ENCODE data around the gene GPAM.
"Not testable (repeated sequence)": the region's sequence is repeated elsewhere in the genome, so short reads cannot be mapped to it uniquely, and the experiment has no call there.

GPAM gene

GRCh38 chr10:112183329-112184051, at the start of gene GPAM:
Gene GPAM (minus strand): TSS chr10:112183765. CDS start chr10:112181784, 1,981 bp downstream.
- in situ Hi-C loops (cut with HindIII; ENCODE audit: low sequenced_read_pairs) = no loop called here

GRCh38 chr10:112232670-112233069, 49.1 kb upstream of the GPAM start:
- in situ Hi-C loops (cut with HindIII; ENCODE audit: low sequenced_read_pairs) = no loop called here

DNA sequence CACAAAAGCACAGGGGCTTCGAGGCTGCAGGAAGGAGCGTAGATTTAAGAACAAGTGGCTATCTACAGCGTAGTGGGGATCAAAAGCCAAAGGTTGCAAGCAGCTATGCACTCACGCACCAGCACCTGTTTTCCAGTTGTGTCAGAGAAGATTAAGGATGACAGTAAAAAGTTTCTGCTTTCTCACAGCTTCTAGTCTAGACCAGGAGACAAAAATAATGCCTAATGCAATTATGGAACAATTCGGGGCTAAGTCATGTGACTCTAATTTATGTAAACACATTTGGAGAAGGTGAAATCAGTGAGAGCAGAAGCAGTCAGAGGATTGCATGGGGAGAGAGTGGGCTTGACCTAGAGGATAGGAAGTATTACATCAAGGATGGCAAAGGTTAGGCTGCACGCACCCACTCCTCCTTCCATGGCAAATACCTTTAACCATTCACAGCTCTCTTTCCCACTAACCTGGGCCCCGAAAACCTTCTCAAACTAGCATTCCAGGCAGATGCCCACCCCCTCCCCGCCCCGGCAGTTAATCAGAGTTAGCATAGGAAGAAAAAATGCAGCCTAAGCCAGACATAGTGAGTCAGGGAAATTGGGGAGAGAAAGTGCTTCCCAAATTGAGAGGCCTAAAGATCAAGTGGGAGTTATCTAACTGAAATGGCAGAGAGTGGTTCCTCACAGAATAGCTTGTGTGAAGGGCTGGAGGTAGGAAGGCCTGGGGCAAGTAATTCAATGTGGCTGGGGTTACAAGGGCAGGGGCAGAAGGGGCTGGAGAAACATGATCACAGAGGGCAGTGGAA, 48.2 kb upstream of the GPAM start:
- in situ Hi-C loops (cut with HindIII; ENCODE audit: low sequenced_read_pairs) = no loop called here

DNA sequence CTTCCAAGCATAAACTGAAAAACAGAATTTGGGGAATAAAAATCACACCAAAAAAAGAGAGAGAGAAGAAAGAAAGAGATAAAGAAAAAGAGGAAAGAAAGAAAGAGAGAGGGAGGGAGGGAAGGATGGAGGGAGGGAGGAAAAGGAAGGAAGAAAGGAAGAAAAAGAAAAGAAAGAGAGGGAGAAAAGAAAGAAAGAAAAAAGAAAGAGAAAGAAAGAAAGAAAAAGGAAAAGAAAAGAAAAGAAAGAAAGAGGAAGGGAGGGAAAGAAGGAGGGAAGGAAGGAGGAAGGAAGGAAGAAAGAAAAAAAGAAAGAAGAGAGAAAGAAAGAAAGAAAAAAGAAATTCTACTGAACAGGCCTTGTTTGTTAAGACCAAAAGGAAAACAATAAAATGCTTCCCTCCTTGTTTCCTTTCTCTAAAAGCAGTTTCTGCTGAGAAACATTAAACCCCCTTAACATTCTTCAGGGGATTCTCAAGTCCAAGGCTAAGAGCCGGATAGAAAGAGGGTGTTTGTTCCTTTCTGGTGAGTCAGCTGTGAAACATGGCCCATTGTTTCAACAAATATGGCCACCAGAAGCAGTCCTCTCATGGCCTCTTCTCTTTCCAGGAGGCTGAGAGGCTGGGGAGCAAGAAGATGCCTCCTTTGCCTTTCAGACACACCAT, 46.9 kb upstream of the GPAM start:
- in situ Hi-C loops (cut with HindIII; ENCODE audit: low sequenced_read_pairs) = no loop called here

DNA sequence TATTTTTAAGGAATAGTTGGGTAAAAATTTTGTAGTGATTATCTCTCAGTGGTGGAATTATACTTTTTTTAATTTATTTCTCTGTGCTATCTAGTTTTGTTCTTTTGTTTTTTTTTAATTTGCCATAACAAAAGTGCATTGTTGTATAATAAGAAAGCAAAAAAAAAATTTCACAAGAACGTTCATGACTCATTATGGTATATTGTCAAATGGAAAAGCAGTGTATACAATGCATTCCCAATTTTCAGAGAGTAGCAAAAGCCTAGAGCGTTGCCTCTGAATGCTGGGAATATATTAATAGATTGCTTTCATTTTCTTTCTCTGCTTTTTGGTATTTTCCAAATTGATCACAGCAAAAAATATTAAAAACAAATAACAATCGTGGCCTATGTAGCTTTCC, 46.3 kb upstream of the GPAM start:
- in situ Hi-C loops (cut with HindIII; ENCODE audit: low sequenced_read_pairs) = no loop called here

GRCh38 chr10:112229096-112229495, 45.5 kb upstream of the GPAM start:
- in situ Hi-C loops (cut with HindIII; ENCODE audit: low sequenced_read_pairs) = no loop called here

- in situ Hi-C loops (cut with HindIII; ENCODE audit: low sequenced_read_pairs) = not testable (repeated sequence)
These were observed 45.0 kb upstream of the GPAM start for GRCh38 chr10:112228366-112229088.

DNA sequence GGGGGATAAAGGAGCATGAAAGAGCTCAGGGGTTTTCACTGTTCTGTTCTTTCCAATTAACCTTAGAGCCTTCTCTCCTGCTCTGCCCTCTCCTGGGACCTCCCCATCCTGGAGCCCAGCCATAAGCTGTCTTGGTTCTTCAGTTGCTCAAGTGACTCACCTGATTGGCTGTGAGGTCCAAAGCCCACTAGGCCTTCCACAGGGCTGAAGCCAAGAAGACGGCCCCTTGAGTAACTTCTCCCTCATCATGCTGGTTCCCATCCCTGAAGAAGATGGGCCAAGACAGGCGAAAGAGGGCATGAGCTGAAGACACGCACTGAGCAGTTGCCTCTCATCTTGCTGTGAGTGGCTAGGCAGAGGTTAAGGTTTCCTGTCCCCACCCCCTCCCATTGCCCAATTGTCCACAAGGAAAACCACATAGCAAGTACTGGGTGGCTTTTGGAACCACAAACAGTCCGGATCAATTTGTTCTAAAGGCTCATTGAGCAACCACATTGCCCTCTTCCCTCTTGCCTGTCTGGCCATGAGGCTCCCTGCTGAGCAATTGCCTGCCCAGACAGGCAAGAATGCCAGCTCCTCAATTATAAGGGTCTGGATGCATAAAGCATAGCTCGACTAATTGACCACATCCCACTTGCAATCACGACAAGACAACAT, 43.9 kb upstream of the GPAM start:
- in situ Hi-C loops (cut with HindIII; ENCODE audit: low sequenced_read_pairs) = no loop called here

GRCh38 chr10:112226439-112227248, 43.1 kb upstream of the GPAM start:
- in situ Hi-C loops (cut with HindIII; ENCODE audit: low sequenced_read_pairs) = no loop called here

DNA sequence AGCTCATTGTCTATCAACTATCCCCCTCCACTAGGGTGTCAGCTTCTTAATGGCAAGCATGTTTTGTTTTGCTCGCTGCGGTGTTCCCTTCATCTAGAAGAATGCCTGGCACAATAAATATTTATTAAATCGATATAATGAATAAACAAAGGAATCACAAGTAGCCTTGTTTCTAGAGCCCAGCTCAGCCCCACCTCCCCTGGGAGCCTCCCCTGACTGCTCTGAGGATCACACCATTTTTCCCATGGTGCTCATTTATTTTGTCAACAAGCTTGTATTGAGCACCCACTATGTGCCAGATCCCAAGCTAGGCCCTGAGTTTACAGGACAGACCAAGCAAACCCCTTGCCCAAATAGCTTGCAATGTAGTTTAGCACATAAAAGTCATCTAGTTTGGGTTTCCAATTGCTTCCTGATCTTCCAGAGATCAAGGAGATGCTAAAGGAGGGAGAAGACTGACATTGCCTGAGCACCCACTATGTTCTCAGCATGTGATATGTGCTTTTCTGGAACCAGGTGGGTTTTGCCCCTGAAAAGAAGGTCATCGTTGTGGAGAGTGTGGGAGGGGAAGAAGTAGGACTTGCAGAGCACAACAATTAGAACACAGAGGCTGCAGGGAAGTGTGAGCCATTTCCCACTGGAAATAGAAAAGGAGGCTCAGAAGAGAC, 42.3 kb upstream of the GPAM start:
- in situ Hi-C loops (cut with HindIII; ENCODE audit: low sequenced_read_pairs) = no loop called here

DNA sequence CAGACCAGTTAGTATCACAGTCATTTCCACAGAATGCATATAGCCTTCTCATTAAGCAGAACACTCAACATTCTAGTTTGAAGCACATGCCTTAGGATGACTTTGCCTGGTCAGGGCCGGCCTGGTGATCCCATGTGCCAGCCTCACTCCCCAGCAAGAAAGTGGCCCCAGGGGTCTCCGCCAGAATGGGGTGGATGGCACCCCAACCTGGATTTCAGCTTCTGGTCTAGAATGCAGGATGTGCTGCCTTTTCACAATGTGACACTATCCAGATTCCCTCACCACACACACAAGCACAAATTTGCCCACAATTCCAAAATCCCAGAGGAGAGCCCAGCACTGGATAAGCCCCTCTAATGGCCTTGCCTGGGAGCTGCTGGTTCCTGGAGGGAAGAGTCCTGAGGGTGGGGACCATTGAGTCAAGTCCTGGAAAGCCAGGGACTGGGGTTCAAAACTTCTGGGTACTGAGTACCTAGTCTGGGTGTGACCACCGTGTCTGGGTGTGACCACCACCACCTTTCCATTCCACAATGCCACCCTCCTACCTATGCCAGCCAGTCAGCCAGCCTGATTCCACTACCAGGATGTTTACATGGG, 41.5 kb upstream of the GPAM start:
- in situ Hi-C loops (cut with HindIII; ENCODE audit: low sequenced_read_pairs) = no loop called here

- in situ Hi-C loops (cut with HindIII; ENCODE audit: low sequenced_read_pairs) = no loop called here
These were observed 40.2 kb upstream of the GPAM start for GRCh38 chr10:112223725-112224124.

DNA sequence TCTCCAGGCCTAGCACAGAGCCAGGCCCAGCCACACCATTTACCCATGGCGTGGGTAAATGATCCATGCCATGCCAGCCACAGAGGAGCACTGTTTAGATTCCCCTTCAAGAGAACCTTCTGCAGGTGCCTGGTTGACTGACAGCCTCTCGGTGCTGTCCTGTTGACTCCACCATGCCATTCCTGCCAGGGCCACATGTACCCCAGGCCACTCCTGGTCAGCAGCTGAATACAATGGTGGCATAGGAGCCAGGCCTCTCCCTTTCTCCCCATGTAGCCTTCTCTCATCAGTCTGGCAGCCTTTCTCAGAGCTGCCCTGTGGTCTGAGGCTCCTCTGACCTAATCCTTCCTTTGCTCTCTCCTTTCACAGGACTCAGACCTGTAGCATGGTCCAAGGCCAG, 39.2 kb upstream of the GPAM start:
- in situ Hi-C loops (cut with HindIII; ENCODE audit: low sequenced_read_pairs) = no loop called here

- in situ Hi-C loops (cut with HindIII; ENCODE audit: low sequenced_read_pairs) = no loop called here
These were observed 38.0 kb upstream of the GPAM start for GRCh38 chr10:112221545-112221944.

DNA sequence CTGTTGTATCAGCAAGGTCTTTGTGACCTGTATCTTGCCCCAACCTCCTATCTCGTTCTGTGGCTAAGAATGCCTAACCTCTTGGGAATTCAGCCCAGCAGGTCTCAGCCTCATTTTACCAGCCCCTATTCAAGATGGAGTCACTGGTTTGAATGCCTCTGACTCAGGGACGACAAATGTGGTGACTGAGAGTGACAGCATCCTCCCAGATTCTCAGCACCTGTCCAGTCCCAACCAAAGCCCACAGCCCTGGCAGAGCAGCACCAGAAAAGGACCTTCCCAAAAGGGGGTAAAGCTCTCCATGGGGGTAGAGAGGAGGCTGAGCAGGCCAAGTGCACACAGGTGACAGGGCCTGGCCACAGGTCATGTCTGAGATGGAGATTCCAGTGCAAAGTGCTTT, 35.4 kb upstream of the GPAM start:
- in situ Hi-C loops (cut with HindIII; ENCODE audit: low sequenced_read_pairs) = no loop called here

GRCh38 chr10:112218036-112218390, 34.4 kb upstream of the GPAM start:
- in situ Hi-C loops (cut with HindIII; ENCODE audit: low sequenced_read_pairs) = no loop called here

DNA sequence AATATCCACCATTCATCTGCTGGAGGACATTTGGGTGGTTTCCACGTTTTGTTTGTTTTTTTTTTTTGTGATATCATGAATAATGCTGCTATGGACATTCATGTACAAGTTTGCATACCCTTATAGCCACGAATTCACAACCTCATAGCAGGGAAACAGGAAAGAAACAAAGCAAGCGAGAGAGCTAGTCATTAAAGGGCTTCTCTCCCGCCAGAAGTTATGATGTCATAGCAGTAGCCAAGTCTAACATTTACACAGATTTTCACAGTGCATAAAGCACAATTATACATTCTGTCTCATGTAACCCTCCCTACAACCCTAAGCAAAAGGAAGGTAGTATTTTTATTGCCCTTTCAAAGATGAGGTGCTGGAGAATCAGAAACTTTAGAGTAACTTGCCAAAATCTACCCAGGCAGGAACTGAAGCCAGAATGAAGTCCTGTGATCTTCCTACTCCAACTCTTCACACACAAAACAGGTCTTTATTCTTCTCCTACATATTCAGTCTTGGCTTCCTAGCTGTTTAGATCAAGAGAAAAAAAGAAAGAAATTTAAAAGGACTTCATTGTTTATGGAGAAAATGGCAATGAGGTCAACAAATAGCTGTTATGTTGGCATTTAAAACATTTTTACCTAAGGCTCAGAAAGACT, 33.9 kb upstream of the GPAM start:
- in situ Hi-C loops (cut with HindIII; ENCODE audit: low sequenced_read_pairs) = no loop called here

- in situ Hi-C loops (cut with HindIII; ENCODE audit: low sequenced_read_pairs) = no loop called here
These were observed 33.4 kb upstream of the GPAM start for GRCh38 chr10:112216966-112217365.

Measured in DLD1 (cell line).